ENCODE data around the gene ZDHHC1.

Gene ZDHHC1

GRCh38 chr16:67404740-67405226 is 11.5 kb downstream of the ZDHHC1 start:
- H3K4me3 ChIP-seq (replicated peaks; ENCODE audit: insufficient read depth, low read length) = no peak overlapping the region
- no peak for TF ChIP-seq SPI1 (IDR thresholded peaks at IDR 0.05; ENCODE audit: borderline replicate concordance, low read depth)
- TF ChIP-seq, protein P1, sequence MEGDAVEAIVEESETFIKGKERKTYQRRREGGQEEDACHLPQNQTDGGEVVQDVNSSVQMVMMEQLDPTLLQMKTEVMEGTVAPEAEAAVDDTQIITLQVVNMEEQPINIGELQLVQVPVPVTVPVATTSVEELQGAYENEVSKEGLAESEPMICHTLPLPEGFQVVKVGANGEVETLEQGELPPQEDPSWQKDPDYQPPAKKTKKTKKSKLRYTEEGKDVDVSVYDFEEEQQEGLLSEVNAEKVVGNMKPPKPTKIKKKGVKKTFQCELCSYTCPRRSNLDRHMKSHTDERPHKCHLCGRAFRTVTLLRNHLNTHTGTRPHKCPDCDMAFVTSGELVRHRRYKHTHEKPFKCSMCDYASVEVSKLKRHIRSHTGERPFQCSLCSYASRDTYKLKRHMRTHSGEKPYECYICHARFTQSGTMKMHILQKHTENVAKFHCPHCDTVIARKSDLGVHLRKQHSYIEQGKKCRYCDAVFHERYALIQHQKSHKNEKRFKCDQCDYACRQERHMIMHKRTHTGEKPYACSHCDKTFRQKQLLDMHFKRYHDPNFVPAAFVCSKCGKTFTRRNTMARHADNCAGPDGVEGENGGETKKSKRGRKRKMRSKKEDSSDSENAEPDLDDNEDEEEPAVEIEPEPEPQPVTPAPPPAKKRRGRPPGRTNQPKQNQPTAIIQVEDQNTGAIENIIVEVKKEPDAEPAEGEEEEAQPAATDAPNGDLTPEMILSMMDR (IDR thresholded peaks at IDR 0.05; ENCODE audit: insufficient read depth, low read length) = no peak
- TF ChIP-seq GABPA (IDR thresholded peaks at IDR 0.05; ENCODE audit: low read depth) = no peak
- no peak for TF ChIP-seq POLR2AphosphoS5 (IDR thresholded peaks at IDR 0.05; ENCODE audit: low read depth)
- TF ChIP-seq, protein P2, sequence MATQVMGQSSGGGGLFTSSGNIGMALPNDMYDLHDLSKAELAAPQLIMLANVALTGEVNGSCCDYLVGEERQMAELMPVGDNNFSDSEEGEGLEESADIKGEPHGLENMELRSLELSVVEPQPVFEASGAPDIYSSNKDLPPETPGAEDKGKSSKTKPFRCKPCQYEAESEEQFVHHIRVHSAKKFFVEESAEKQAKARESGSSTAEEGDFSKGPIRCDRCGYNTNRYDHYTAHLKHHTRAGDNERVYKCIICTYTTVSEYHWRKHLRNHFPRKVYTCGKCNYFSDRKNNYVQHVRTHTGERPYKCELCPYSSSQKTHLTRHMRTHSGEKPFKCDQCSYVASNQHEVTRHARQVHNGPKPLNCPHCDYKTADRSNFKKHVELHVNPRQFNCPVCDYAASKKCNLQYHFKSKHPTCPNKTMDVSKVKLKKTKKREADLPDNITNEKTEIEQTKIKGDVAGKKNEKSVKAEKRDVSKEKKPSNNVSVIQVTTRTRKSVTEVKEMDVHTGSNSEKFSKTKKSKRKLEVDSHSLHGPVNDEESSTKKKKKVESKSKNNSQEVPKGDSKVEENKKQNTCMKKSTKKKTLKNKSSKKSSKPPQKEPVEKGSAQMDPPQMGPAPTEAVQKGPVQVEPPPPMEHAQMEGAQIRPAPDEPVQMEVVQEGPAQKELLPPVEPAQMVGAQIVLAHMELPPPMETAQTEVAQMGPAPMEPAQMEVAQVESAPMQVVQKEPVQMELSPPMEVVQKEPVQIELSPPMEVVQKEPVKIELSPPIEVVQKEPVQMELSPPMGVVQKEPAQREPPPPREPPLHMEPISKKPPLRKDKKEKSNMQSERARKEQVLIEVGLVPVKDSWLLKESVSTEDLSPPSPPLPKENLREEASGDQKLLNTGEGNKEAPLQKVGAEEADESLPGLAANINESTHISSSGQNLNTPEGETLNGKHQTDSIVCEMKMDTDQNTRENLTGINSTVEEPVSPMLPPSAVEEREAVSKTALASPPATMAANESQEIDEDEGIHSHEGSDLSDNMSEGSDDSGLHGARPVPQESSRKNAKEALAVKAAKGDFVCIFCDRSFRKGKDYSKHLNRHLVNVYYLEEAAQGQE (IDR thresholded peaks at IDR 0.05; ENCODE audit: insufficient replicate concordance, low read depth) = no peak
- H3K27ac ChIP-seq (replicated peaks) = no peak overlapping the region
- no peaks in the 10 kb centered on the region for H3K27me3 ChIP-seq (ENCODE audit: insufficient read depth, poor library complexity, severe bottlenecking)
- no peak for DNase-seq (ENCODE audit: low read depth in 1 of 2, low spot score in 1 of 2)

DNA sequence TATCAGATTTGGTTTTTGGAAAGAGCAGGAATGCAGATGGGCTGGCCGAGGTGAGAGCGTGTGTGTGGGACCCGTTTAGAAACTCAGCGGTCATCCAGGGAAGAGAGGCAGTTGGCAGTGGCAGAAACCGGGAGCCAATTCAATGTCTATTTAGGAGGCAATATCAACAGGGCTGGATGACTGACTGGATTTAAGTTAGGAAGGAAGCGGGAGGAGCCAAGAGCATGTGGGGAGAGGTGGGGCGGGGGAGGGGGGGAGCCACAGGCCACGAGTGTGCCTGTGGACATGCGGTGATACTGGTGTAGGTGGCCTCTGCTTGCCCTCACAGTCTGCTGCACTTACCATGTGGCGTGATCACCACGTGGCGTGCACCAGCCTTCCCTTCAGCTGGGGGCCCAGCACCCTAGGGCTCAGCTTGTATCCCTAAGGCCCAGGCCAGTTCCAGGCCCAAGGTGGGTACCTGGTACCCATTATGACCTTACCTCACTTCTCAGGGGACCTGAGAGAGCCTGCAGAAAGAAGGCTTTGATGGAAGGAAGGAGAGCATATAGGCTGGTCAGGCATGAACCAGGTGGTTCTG is 12.2 kb downstream of the ZDHHC1 start:
- DNase-seq (ENCODE audit: low read depth in 1 of 2, low spot score in 1 of 2) = no peak

GRCh38 chr16:67400901-67401300 is 15.4 kb downstream of the ZDHHC1 start:
- no peaks in the 10 kb centered on the region for H3K27me3 ChIP-seq (ENCODE audit: insufficient read depth, poor library complexity, severe bottlenecking)
- DNase-seq (ENCODE audit: low read depth in 1 of 2, low spot score in 1 of 2) = no peak
- no peak for TF ChIP-seq GABPA (IDR thresholded peaks at IDR 0.05; ENCODE audit: low read depth)
- TF ChIP-seq, protein P2 (IDR thresholded peaks at IDR 0.05; ENCODE audit: insufficient replicate concordance, low read depth) = no peak
- no peak for TF ChIP-seq SPI1 (IDR thresholded peaks at IDR 0.05; ENCODE audit: borderline replicate concordance, low read depth)
- TF ChIP-seq, protein P1 (IDR thresholded peaks at IDR 0.05; ENCODE audit: insufficient read depth, low read length) = no peak
- no peak for TF ChIP-seq POLR2AphosphoS5 (IDR thresholded peaks at IDR 0.05; ENCODE audit: low read depth)
- no peak overlapping the region for H3K4me3 ChIP-seq (replicated peaks; ENCODE audit: insufficient read depth, low read length)
- H3K27ac ChIP-seq (replicated peaks) = no peak overlapping the region

More for the DNA sequence above, 12.2 kb downstream of the ZDHHC1 start:
- no peak overlapping the region for H3K27ac ChIP-seq (replicated peaks)
- H3K27me3 ChIP-seq (ENCODE audit: insufficient read depth, poor library complexity, severe bottlenecking) = no peaks in the 10 kb centered on the region
- H3K4me3 ChIP-seq (replicated peaks; ENCODE audit: insufficient read depth, low read length) = no peak overlapping the region
- TF ChIP-seq, protein P1 (IDR thresholded peaks at IDR 0.05; ENCODE audit: insufficient read depth, low read length) = no peak
- TF ChIP-seq, protein P2 (IDR thresholded peaks at IDR 0.05; ENCODE audit: insufficient replicate concordance, low read depth) = no peak
- TF ChIP-seq POLR2AphosphoS5 (IDR thresholded peaks at IDR 0.05; ENCODE audit: low read depth) (no peak), GABPA (IDR thresholded peaks at IDR 0.05; ENCODE audit: low read depth) (no peak), SPI1 (IDR thresholded peaks at IDR 0.05; ENCODE audit: borderline replicate concordance, low read depth) (no peak)
